H1 (cell line): ENCODE results near the gene MAP1LC3C. TPM values are rescaled to one million over a fixed set of nuclear protein-coding genes. Genes with fewer than 3 reads are reported as not detected.
A peak's percentile ranks its signal among the peaks of the same experiment; 100 is the strongest.

Experiments
- ASH2L ChIP-seq: fragments of 200-600, 300-600 bp; sonication (generic); IDR thresholded peaks from one replicate; pipeline ENCODE4 v1.7.1; 2017; ENCODE audit warnings: low read length
- BCL11A ChIP-seq, 2 experiments: IDR thresholded peaks; one replicate each; pipeline ENCODE4 v1.6.1; 2011; ENCODE audit warnings: low read depth in 2 of 2, low read length in 2 of 2, mild to moderate bottlenecking in 2 of 2
- EP300 ChIP-seq, 2 experiments: IDR thresholded peaks; 1 replicate in 1 of 2; 2 replicates in 1 of 2; pipeline ENCODE4 v1.6.1; 2011 to 2012; ENCODE audit warnings: low read depth in 2 of 2, low read length in 2 of 2, mild to moderate bottlenecking in 2 of 2, borderline replicate concordance in 1 of 2, inconsistent platforms in 1 of 2, moderate library complexity in 1 of 2
- GABPA ChIP-seq: IDR thresholded peaks from 2 replicates; pipeline ENCODE4 v1.6.1; 2011; ENCODE audit warnings: mild to moderate bottlenecking, low read length, moderate library complexity, borderline replicate concordance; ENCODE audit not compliant: insufficient read depth
- HDAC2 ChIP-seq, 2 experiments: fragments of 300-600 bp in 1 of 2; sonication (generic) in 1 of 2; IDR thresholded peaks; 2 replicates each; pipeline ENCODE4 v1.6.1; 2011 to 2012; ENCODE audit warnings: low read depth in 2 of 2, low read length in 2 of 2, mild to moderate bottlenecking in 2 of 2, moderate library complexity in 2 of 2, borderline replicate concordance in 1 of 2, inconsistent platforms in 1 of 2
- KDM4A ChIP-seq: IDR thresholded peaks from one replicate; pipeline ENCODE4 v1.7.1; 2012; ENCODE audit warnings: low read depth, mild to moderate bottlenecking, moderate library complexity, low read length, inconsistent platforms; ENCODE audit not compliant: severe bottlenecking
- SAP30 ChIP-seq: fragments of 300-600 bp; sonication (generic); IDR thresholded peaks from 2 replicates; pipeline ENCODE4 v1.7.1; 2012; ENCODE audit warnings: low read length, moderate library complexity, mild to moderate bottlenecking, inconsistent platforms; ENCODE audit not compliant: insufficient read depth, insufficient replicate concordance
- SIX5 ChIP-seq: IDR thresholded peaks from 2 replicates; pipeline ENCODE4 v1.6.1; 2011; ENCODE audit warnings: mild to moderate bottlenecking, low read depth, low read length
- polyA plus RNA-seq, 7 experiments: library from polyadenylated mRNA; depleted of rRNA in 3 of 7; stranded (reverse) in 5 of 7; unstranded in 2 of 7; fragments of >200 nt in 5 of 7; fragments of 200-250 nt in 2 of 7; gene quantifications; 1 replicate in 5 of 7; 2 replicates in 1 of 7; 4 replicates in 1 of 7; pipeline versions ENCODE4 v1.2.1 to v1.2.3, GENCODE V29; 2011 to 2013; ENCODE audit warnings: missing spikeins in 2 of 7, mixed read lengths in 2 of 7
- total RNA-seq: library from RNA; stranded (reverse); fragmentation: NEBNext Ultra II Directional; extraction: Animal tissue kit (Norgen Biotek cat#: 25700); gene quantifications from 2 replicates; pipeline ENCODE4 v1.2.1, GENCODE V29; 2021

The MAP1LC3C gene
- total and polyA plus RNA-seq, 2 of the 8 experiments (the other 6 are each of a cell fraction or from before 2014, with no cell fraction given), result 1.7 to 3.2 TPM

DNA sequence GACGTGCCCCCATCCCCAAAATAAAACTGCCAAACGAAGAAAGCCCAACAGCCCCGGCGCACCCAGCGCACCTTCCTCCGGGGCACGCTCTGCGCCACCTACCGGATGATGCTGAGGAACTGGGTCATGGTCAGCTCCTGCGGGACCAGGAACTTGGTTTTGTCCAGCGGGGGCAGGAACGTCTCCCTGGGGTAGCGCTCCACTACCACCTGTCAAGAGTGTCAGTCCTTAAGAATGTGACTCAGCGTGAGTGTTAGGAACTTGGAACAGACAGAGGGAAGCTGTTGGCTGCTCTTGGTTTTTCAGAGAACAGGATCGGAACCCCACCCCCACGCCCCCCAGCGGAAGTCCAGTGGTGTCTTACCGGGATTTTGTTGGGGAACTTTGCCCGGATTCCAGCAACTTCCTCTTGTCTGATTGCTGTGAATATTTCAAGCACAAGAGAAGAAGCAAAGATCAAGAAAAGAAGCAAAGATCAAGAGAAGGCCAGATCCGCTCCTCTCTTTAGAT, 431 bp downstream of the MAP1LC3C start (continued):
- TF ChIP-seq SAP30 (peak; percentile 82), EP300 (IDR thresholded peaks at IDR 0.05; ENCODE audit: borderline replicate concordance in 1 of 2, low read depth in 2 of 2, low read length in 2 of 2) (no peak), GABPA (no peak), ASH2L (peak; percentile 27), KDM4A (peak; percentile 80), BCL11A (IDR thresholded peaks at IDR 0.05; ENCODE audit: low read depth in 2 of 2, low read length in 2 of 2) (no peak), SIX5 (no peak), HDAC2 (IDR thresholded peaks at IDR 0.05; ENCODE audit: borderline replicate concordance in 1 of 2, low read depth in 2 of 2, low read length in 2 of 2) (0 out of 4 replicates have a peak, but pooled peaks of 1 of the 2 experiments have one; percentile 74)
